GM10847 (cell line): ENCODE results near the gene ANKRD1.

ENCODE experiments used
- POLR2A ChIP-seq: IDR thresholded peaks from 2 replicates; pipeline ENCODE4 v1.6.1; 2011; ENCODE audit not compliant: insufficient read length; ENCODE audit errors: extremely low read depth

Gene ANKRD1

DNA sequence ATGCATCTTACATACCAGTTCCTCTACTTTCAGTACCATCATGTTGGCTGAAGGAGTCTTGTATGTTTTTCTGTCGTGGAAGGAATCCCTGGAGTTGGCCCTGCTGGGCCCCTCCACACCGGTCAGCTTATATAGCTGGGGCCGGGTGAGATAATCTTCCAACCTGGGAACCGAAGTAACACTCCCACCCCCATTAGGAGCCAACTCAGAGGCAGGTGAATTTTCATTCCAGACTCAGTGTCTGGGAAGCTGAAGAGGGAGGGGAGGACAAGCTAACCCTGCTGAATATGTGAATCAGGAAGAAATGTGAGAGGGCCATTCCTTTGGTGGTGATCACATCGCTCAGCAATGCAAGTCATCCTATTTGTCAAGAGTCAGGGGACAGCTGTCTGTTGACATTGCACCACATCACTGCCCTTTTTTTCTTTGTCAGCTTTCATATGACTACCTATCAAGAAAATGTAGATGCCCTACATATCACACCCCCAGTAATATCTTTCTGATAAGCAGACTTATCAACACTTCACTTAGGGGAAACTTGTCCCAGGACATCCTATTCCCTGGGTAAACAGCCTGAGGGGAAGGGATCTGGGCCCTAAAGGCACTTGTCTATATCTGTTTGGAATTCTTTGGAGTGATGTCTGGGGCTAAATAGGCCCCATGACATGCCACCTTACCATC lies at the start of gene ANKRD1:
ANKRD1 (minus strand) TSS at position 102 of the 681 bp plus-strand sequence; CDS start at position 42, 60 bp downstream.
- TF ChIP-seq POLR2A, result no peak

DNA sequence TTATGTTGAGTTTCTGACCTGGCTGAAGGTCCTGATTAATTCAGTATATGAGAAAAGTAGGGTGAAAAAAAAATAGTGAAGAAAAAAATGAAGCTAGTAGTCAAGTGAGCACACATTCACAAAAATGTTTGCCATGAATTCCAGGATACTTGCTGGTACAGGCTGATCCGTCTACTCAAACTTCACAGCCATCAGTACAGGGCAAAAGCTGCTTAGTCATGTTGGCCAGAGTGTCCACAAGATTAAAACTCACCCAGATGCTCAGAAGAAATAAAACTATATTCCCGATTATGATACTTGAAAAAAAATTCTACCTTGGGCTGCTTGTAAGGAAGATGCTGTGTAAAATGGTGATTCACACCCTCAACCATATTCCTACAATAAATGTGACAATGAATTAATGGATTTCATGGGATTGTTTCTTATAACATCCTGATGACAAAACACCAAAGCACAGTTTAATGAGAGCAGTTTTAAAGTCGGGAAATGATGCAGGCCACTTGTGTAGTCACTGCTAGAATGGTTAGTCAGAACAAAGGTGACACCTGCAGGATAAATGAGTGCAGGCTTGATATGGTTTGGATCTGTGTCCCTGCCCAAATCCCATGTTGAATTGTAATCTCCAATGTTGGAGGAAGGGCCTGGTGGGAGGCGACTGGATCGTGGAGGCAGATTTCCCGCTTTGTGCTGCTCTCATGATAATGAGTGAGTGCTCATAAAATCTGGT lies 49.2 kb upstream of the ANKRD1 start:
- TF ChIP-seq POLR2A, result no peak

DNA sequence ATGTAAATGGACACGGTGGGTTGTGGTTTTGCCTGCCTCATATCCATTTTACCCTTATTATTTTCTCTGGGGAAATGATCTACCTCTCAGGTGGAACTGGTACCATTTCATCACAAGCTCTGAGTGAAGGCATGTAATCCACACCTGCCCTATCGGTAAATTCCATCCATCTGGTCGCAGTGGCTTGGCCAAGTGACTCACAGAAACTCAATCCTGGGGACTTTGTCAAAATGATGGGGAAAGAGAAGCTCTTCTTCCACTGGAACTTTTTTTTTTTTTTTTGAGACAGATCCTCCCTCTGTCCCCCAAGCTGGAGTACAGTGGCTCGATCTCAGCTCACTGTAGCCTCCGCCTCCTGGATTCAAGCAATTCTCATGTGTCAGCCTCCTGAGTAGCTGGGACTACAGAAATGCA lies 48.2 kb upstream of the ANKRD1 start:
- no peak for TF ChIP-seq POLR2A

DNA sequence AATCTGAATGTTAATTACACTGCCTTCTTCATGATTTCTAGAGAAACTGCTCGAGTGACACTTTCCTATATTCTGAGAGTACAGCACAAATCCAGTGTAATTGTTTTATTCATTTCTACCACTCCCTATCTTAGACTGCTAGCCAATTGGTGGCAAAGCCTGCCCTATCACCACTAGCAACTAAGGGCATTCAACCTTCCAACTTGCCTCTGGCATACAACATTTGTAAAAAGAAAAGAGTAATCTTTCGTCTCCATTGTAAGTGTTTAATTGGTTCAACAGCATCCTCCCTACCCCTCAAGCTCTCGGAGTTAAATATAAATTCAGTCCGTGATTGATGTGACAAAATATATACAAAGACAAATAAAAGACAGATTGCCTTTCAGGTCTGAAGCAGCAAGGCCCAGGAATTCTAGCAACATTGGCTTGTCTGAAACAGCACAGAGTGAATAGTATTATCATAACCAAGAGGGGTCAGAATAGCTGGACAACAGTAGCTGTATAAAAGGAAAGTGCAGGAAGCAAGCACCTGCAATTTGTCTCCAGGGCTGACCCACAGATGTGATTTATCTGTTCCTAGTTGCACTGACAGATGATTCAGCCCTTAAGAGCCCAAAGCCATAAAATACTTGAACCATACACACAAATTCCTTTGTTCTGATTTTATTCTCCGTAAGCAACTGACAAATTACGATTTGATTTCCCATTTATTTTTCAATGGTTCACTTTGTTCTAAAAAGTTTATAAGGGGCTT lies 47.6 kb upstream of the ANKRD1 start:
- no peak for TF ChIP-seq POLR2A

DNA sequence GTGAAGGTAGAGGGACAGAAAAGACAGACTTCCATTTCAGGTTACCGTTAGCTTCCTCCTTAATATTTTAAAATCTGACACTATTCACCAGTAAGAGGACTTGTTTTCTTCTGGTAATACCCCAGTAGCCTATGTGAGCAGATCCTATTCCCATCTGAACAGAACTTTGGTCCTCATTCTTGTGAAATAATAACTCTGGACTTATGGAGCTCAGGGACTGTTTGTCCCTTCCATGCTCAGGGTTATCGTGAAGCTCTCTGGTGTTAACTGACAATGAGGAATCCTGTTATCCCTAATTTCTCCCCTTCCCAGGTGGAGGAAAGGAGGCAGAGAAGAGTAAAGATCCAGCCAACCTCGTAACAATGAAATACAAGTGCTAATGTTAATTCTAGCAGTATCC lies 47.0 kb upstream of the ANKRD1 start:
- TF ChIP-seq POLR2A, result no peak

DNA sequence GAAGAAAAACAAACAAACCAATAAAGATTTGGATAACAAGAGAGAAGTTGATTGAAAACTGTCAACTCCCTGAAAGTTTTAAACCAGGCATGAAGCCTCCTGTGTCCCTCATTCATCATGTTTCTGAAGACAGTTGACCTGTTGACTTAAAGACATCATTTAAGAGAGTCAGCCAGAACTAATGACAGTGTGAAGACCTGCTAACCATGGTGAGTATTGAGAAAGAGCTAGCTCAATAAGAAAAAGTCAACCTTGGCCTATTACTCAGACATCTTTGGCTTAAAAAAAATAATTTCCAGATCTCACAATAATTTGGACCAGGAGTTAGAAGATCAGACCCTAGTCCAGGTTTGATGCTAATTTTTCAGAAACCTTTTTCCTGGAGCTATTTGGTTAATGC lies 45.3 kb upstream of the ANKRD1 start:
- TF ChIP-seq POLR2A, result no peak

DNA sequence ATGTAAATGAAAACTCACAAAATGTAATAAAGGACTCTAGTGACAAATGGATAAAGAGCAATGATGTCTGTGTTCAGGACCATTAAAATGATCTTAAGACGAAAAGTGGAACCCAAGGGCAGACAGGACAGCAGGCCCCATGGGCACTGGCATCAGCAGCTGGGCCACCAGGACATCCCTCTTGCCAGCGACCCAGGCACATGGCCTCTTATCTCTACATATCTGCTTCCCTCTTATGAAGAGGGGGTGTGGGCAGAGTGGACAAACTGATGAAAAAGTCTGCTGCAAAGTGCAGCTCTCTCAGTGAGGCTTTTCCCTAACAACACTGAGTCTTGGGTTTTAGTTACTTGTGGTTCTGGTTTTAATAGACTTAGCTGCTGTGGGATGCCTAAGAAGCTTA lies 44.8 kb upstream of the ANKRD1 start:
- TF ChIP-seq POLR2A, result no peak

DNA sequence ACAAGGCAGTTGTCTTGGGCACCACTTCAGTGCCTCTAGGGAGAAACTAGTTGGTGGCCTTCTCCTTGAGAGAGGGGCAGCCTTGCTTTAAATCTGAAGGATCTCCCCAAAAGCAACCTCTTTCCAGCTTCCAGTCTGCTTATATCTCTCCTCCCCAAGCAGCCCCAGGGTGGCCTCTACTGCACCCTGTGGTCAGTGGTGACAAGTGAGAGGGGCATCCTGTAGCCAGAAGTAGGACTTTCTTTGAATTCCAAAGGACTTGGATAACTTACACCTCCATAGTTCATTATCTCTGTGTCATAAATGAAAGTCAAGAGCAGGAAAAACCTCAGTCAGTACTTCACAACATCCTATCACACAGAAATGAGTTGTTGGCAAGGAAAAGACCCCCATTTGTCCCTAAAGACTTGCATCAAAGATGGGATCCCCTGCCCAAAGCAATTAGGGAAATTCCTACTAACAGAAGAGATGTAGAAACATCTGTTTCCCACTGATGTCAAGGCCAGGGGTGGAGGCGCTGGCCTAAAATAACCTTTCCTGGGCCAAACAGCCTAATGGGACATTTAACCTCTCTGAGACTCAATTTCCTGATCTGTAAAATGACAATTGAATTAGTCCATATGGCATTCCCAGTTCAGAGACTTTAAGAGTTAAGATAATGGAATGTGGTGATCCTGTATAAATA lies 44.0 kb upstream of the ANKRD1 start:
- no peak for TF ChIP-seq POLR2A

DNA sequence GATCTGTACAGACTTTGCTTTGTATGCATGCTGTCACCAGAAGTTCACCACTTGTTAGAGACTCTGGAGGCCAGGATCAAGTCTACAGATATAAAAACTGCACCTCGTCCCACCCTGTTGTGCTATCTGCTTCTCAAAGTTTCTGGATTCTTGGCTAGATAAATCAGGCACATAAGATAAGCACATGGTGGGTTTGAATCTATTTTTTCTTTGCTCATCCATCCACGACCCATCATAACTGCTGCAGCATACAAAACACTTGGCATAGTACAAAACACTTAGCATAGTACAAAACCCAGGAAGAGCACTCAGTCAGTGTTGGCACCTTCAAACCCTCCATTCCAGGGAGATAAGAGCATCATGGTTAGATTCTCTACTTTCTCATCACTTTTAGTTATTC lies 42.4 kb upstream of the ANKRD1 start:
- no peak for TF ChIP-seq POLR2A

DNA sequence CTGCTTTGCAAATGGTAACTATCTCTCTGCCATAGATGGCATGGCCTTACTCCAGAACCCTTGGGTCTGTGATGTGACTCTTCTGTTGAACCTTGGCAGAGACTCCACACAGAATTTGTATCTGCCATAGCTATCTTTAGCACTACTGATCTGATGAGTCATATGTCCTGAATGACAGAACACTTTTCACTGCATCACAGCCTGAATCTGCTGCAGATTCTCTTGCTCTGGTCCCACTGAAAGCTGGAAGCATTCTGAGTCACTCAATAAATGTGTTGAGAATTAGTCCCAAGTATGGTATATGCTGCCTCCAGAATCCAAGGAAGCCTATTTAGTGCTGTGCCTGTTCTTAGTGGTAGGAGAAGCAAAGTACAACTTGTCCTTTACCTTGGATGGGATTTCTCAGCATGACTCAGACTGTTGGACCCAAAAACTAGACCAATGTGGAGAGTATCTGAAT lies 39.5 kb upstream of the ANKRD1 start:
- TF ChIP-seq POLR2A, result no peak

DNA sequence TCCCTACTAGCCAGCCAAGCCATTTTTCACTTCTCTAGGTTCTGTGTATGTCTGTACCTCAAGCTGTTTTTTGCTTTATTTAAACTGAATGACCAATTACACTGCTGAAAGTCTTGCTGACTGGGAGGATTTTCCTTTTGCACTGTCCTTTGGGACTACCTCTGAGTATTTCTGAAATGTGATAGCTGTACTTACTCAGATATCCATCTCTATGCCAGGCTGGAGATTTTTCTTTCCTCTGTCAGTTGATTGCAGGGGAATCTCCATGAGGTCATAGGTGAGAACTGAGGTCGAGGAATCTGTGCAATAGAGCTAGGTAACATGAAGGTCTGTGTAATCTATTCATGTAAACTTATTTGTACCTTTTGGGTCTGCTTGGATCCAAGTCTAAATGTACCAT lies 38.9 kb upstream of the ANKRD1 start:
- no peak for TF ChIP-seq POLR2A

DNA sequence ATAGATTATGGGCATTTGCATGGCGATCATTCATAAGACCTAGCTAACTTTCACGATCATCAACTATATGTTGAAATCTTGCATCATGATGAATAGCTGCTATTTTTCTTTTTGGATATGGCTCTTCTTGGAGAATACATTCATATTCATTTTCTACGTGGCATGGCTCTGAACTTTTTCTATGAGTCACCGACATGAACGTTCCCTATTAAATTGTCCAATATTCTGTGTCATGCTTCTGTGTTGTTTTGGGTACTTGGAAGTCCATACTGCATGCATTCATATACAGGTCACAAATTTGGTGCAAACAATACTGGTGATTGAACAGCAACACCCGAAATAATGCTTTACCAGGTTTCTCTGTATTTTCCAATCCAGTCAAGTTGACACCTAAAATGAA lies 37.9 kb upstream of the ANKRD1 start:
- no peak for TF ChIP-seq POLR2A

DNA sequence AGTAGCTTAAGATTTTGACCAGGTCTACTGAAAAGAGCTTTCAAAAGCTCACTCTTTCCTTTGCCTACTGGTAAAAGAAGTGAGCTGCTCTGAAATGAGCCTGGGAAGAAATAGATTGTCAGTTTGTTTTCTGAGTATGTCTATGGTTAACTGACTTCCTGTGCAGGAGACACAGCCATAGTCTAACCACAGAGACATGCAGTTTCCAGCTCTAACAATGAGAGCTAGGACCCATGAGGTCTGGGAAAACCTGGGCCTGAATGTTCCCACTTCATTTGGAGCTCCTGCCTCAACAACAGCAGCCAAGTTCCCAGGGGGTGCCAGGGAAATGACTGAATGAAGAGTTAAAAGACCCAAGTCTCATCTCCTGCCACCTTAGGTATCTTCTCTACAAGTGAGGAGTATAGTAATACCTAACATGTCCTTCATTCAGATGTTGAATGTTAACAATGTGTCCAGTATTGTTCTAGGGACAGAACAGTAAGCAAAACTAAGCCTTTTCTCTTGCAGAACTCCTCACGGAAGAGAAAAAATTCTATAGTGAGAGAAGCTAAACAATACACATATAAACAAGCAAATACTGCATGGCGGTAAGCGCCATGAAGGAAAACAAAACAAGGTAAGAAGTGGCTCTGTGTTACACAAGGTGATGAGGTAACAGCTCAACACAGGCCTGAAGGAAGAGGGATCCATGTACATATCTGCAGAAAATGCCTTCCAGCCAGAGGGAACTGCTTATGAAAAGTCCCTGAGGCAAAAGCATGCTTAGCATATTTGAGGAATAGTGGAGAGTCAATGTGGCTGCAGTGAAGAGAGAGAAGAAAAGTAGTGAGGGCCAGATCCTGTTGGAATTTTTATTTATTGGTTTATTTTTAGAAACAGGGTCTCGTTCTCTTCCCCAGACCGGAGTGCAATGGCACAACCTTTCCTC lies 26.4 kb upstream of the ANKRD1 start:
- no peak for TF ChIP-seq POLR2A

DNA sequence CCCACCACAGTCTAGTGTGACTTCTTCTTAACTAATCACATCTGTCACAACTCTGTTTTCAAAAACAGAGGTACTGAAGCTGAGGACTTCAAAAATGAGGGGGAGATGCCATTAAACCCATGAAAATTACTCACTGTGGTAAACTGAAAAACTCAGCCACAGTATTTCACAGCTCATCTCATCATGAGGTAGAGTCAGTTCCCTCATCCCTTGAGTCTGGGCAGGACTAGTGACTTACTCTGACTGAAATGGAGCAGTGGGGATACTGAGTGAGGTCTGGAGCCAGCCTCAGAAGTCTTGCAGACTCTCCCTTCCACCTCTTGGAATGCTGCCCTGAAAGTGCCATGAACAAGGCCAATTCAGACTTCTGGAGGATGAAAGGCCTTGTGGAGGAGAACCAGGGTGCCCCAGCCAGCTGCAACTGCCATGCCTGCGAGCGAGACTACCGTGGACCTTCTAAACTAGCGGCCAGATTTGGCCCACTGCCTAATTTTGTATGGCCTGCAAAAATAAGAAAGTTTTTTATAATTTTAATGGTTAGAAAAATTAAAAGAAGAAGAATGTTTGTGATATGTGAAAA lies 24.7 kb upstream of the ANKRD1 start:
- no peak for TF ChIP-seq POLR2A
